Fibroblast of lung (primary cell): ENCODE measurements around the gene FASLG.

Experiments
- CTCF ChIP-seq, 2 donors: IDR thresholded peaks in 1 of 2; conservative IDR thresholded peaks in 1 of 2; 1 replicate in 1 of 2; 2 replicates in 1 of 2; pipeline ENCODE4 v1.5.1; 2011 to 2012; ENCODE audit warnings: low read length in 2 of 2, control low read depth in 1 of 2, inconsistent platforms in 1 of 2, low read depth in 1 of 2, mild to moderate bottlenecking in 1 of 2
- EZH2 ChIP-seq: IDR thresholded peaks from 2 replicates; pipeline ENCODE4 v1.5.1; 2012; ENCODE audit warnings: low read length, control low read depth, mild to moderate bottlenecking; ENCODE audit errors: missing control alignments

- TF ChIP-seq CTCF (conservative IDR thresholded peaks at IDR 0.05 in 1 of 2, IDR thresholded peaks at IDR 0.05 in 1 of 2; ENCODE audit: low read depth in 1 of 2, low read length in 2 of 2) (no peak), EZH2 (no peak)
These were observed 46.4 kb upstream of the FASLG start for GRCh38 chr1:172612478-172612877.
